ENCODE data around the gene ARHGEF37.
A peak's percentile ranks its signal among the peaks of the same experiment; 100 is the strongest.
"Not testable (repeated sequence)": the region's sequence is repeated elsewhere in the genome, so short reads cannot be mapped to it uniquely, and the experiment has no call there.

ARHGEF37 gene

DNA sequence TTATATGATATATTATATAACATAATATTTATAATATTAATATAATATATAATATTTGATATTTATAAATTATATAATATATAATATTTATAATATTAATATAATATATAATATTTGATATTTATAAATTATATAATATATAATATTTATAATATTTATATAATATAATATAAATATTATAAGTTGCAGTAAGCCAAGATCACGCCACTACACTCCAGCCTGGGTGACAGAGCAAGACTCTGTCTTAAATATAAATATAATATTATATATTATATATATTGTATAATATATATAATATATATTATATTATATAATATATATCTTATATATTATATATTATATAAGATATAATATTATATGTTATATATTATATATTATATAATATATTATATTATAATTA lies 68.4 kb downstream of the ARHGEF37 start:
- not testable (repeated sequence) for DNase-seq

DNA sequence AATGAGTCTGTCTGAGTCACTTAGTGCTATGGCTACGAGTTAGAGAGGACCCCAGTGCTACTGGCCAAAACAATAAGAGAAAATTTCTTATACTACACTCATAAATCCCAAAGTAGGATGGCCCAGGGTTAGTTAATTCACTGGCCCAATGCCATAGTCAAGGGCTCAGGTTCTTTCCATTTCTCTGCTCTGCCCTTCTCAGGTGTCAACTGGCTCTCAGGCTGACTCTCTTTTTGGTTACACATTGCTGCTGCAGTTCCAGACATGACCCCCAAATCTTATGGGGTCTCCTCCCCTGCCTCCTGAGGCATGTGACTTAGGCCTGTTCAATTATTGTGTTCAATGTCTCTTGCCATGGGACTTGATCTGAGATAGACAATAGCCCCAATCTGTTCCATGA lies 70.4 kb downstream of the ARHGEF37 start:
- no peak for DNase-seq

DNA sequence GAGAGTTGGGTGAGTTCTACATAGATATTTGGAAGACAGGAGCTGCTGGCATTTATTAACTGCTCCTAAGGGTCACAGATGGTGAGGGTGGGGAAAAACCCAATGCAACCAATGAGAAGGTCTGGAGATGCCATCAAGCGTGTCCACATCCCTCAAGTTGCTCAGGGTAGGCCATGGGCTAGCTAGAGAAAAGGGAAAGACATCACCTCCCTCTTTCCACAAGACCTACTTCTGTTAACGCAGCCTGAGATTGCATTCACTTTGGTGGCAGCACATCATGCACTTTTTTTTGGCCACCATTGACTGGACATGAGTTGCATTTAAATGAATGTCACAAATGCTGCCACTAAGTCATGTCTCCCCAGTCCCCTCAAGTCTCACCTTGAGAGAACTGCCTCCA lies 71.4 kb downstream of the ARHGEF37 start:
- DNase-seq, result no peak

DNA sequence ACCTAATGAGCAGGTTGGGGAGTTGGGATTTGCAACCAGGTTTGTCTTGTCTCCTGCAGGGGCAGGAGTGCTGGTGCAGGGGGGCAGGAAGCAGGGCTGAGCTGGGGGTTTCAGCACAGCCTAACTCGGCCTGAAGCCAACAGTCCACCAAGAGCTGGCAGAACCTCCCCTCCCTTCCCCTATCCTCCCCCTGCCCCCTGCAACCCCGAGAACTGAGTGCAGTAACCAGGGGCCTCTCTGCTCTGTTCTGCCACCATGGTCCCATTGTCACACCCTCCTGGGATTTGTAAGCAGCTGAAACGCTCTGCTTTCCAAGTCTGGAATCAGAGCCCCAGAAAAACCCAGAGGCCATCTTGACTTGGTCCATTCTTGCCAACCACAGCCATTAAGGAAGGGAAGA lies 72.9 kb downstream of the ARHGEF37 start:
- DNase-seq, result no peak

DNA sequence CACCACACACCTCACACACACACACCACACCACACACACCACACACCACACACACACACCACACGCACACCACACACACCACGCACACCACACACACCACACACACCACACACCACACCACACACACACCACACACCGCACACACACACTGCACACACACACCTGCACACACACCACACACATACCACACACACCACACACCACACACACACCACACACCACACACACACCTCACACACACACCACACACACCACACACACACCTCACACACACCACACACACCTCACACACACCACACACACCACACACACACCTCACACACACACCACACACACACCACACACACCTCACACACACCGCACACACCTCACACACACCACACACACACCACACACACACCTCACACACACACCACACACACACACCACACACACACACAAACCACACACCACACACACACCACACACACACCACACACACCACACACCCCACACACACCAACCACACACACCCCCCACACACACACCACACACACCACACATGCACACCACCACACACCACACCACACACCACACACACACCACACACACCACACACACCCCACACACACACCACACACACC lies 73.7 kb downstream of the ARHGEF37 start:
- DNase-seq, result no peak

DNA sequence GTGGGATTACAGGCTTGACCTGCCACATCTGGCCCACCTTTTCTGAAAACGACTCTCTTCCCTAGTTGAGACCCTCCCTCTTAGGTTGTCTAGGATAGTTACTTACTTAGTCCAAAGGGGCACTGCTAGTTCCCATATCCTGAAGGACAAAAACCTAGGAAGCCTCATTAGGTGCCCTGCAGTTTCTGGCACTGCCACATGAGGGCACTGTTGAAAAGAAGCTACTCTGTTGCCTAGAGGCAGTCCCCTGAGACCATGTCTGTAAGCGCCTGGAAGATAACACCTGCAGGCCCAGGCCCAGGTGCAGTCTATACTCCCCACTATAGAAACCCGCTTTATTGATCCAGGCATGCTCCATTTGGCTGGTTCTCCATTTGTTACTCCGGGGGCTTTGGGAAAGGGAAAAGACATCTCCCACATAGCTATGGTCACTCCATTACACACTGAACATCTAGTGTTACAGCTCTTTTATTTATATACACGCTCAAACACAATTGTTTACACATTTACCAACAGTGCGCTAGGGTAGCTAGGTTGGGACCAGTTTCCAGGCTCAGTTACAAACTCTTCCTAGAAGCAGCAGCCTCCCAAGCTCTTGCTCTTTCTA lies 75.4 kb downstream of the ARHGEF37 start:
- no peak for DNase-seq

DNA sequence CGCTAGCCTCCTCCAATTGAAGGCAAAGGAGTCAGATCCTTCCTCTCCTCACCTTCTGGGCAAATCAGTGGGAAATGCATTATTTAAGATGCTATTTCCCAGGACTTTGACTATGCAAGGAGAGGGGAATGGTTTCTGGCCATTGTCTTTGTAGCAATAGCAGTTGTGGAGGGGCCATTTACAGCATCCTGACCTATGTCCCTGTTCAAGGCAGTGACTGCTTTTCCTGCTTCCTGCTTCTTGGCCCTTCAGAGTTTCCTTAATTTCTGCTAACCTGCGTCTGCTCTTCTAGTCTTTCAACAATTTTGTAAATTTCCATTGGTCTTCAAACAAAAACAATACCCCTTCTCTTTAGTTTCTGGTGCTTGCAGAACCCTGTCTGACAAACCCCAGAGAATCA lies 76.0 kb downstream of the ARHGEF37 start:
- no peak for DNase-seq

DNA sequence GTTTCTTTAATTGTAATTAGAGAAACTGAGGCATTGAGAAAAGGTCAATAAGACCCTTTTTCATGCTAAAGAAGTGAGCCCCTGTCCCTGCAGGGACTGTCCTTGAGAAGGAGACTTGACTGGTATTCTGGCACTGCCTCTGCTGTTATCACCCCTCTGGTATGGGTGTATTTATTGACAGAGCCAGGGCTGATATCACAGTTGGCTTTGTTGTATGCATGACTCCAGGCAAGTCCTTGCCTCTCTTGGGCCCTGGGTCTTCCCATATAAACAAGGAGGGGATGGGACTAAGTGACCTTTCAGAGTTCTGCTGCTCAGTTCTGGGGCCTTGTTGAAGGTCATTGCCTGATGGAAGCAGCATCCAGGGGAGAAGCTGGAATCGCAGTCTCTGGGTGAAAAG lies 77.0 kb downstream of the ARHGEF37 start:
- DNase-seq, result no peak

DNA sequence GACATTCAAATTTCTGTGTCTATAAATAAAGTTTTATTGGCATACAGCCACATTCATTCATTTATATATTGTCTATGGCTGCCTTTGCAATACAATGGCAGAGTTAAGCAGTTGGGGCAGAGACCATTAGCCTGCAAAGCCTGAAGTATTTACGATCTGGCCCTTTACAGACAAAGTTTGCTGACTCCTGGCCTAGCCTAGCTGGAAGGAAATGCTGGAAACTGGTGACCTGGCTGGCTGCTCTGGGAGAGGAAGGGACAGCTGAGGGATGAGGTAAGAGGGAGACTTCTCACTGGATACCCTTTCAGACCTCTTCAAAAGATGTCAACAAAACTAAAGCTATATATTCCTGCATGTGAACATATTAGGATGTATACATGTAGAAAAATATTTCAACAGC lies 82.8 kb downstream of the ARHGEF37 start:
- DNase-seq, result no peak

DNA sequence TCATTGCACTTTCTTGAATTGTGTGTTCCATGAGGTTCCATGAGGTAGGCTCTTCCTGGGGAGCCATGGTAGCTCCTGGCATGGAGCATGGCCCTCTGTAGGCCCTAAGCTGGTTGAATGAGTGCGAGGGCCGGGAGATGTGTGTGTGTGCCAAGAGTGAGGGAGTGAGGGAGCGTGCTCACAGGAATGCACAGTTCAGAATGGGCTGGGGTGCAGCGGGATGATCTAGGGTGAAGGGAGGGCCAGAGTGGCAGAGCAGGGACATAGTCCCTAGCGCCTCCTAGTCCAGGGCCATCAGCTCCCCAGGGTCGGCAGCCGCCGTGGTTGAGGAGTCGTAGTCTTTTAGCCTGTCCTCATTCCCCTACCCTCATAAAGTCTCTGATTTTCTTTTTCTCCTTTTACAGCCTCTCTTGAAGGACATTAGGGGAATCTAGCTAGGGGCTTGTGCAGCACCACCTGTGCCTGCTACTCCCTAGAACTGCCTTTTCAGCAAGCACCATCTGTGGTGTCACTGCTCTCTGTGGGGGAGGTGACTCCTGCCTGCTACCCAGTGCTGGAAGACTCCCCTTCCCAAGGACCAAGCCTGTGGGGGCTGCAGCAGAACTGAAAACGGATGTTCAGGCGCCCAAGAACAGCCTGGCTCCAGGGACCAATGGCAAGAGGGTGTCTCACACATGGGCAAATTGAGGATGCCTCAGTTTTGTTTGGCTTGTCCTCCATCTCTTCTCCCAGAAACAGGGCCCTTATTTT lies 83.5 kb downstream of the ARHGEF37 start:
- DNase-seq, result no peak

DNA sequence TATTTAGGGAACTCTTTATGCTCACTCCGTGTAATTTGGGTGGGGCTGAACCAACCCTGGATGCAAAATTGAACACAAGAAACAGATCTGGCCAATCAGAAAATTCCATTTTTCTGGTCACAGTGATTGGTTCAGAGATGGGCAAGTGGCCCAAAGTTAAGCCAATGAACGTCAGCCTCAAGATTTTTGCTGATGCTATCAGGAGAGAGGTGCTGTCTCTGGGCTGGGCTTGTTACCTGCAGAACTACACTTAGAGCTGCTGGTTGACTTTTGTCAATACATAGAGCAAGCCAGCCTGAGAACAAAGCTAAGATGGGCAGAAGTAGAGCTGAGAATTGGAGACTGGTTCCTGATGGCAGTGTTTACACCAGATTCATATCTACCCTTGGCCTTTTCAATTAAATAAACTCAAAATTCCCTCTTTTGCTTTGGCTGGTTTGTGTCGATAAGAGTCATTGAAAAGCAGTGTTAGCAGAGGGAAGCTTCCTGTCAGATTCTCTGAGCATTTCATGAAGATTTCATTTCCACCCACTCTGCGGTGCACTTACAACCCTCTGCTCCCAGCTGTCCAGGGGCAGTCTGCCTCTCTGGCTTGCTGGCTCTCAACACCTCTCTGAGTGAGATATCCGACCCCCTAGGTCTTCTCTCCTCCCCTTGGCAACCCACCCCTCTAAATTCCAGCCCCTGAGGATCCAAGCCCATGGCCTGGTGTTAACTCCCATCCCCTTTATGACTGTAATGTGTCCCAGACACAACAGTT lies 84.3 kb downstream of the ARHGEF37 start:
- DNase-seq, result no peak

DNA sequence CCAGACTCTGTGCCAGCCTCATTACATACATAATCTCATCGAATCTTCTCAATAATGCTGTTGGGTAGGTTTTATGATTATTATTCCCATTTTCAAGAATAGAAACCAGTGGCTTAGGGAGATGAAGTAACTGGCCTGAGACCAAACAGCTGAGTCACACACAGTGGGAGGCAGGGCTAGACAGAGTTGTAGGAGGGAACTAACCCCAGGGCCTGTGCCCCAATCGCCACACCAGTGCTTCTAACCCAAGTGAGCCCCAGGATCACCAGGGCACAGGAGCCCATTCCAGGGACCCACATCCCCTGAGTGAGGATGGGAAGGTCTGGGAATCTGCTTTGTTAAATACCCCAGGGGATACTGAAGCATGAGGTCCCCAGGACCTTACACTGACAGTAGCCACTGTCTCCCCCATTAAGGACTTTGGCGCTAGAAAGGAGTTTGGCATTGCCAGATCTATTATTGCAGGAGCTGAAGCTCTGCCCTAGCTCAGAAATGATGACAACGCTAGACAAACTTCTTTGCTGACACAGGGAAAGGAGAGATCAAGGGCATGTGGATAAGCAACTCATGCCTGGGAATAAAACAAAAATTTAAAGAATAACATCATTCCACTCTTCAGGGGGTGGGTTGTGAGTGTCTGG lies 85.0 kb downstream of the ARHGEF37 start:
- no peak for DNase-seq

DNA sequence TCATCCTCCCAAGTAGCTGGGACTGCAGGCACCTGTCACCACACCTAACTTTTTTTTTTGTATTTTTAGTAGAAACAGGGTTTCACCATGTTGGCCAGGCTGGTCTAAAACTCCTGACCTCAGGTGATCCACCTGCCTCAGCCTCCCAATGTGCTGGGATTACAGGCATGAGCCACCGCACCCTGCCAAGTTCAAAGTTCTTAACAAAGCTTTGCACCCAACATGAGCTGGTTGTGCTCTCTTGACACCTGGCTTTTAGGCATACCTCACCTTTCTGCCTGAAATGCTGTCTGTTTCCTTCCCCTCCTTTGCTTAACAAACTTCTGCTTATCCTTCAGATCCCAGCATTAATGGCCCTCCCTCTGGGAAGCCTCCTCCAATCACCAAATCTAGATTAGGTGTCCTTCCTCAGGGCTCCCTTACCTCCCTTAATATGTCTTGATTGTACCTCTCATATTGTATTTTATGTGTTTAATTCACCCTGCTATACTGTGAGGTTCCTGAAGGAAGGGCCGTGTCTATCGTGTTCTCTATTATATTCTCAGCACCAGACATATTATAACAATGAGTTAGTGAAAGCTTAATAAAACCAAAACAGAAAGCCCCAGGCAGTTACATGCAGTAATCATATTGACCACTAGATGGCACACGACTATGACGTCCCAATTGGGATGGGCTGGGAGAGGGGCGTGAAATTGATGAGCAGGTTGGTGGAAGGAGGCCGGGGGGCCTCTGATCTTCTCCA lies 86.0 kb downstream of the ARHGEF37 start:
- no peak for DNase-seq

DNA sequence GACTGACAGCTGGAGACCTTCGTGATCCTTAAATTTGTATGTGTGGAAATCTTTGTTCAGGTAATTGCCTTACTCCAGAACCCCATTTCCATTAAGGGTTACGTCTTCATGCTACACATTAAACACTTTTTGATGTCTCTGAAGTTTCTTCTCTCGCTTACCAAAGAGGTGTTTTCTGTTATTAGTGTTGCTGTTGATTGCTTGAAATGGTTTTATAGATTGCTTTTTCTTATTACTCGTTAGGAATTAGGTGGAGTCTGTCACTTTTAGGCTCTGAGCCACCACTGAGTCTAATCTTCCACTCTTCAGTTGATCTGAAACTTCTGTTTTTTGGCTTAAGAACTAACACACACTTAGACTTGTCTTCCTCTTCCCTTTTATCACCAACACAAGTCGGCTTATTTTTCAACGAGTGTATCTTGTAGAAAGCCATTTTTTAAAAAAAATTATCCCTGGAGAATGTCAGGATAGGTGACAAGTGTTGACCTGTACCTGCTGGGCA lies 86.6 kb downstream of the ARHGEF37 start:
- DNase-seq, result no peak

DNA sequence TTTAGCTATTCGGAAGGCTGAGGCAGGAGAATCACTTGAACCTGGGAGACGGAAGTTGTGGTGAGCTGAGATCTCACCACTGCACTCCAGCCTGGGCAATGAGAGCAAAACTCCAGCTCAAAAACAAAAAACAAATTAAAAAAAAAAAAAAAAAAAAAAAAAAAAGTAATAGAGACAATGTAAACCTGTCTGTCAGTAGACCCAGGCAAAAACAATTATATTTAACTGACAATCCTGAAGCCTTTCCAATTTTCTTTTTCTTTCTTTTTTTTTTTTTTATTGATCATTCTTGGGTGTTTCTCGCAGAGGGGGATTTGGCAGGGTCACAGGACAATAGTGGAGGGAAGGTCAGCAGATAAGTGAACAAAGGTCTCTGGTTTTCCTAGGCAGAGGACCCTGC lies 88.0 kb downstream of the ARHGEF37 start:
- not testable (repeated sequence) for DNase-seq

DNA sequence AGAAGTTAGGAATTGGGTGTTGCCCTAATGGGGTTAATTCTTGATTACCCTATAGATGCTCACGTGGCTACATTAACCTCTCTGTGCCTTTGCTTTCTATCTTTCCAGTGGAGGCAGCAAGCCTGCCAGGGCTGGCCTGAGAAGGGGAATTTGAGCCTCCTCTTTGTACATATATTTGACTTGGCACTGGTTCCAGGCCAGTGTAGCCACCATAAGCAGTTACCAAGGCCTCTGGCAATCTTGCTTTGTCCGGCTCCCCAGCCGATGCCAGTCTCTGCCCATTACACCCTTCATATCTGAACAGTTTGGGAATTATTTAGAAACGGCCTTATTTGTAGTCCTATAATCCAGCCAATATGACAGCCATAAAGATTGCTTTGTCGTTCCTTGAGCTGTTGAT lies 90.2 kb downstream of the ARHGEF37 start:
- no peak for DNase-seq

DNA sequence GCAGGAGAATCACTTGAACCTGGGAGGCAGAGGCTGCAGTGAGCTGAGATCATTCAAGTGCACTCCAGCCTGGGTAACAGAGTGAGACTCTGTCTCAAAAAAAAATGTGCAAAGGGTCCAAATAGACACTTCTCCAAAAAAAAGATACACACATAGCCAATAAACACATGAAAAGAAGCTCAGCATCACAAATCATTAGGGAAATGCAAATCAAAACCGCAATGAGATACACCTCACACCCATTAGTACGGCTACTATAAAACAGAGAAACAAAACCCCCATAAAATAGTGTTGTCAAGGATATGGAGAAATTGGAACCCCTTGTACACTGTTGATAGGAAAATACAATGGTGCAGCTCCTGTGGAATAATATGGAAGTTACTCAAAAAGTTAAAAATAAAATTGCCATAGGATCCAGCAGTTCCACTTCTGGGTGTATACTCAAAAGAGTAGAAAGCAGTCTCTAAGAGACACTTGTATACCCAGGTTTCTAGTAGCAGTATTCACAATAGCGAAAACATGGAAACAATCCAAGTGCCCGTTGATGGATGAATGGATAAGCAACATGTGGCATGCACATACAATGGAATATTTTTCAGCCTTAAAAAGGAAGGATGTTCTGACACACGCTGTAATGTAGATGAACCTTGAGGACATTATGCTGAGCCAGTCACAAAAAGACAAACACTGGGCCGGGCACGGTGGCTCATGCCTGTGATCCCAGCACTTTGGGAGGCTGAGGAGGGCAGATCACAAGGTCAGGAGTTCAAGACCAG lies 91.6 kb downstream of the ARHGEF37 start:
- DNase-seq, result no peak

DNA sequence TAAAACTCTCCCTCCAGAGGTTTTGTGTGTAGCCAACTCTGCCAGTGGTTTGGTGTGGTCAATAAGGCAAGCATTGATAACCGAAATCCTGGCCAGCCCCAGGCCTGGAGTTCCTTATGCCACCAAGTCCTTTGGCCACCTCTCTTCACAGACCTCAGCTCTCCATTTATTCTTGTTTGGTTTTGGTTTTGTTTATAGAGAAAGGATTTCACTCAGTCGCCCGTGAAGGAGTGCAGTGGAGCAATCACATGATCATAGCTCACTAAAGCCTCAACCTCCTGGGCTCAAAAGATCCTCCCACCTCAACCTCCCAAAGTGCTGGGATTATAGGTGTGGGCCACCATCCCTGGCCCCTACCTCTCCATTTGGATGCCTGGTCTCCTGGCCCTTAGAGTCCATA lies 93.4 kb downstream of the ARHGEF37 start:
- DNase-seq, result no peak

DNA sequence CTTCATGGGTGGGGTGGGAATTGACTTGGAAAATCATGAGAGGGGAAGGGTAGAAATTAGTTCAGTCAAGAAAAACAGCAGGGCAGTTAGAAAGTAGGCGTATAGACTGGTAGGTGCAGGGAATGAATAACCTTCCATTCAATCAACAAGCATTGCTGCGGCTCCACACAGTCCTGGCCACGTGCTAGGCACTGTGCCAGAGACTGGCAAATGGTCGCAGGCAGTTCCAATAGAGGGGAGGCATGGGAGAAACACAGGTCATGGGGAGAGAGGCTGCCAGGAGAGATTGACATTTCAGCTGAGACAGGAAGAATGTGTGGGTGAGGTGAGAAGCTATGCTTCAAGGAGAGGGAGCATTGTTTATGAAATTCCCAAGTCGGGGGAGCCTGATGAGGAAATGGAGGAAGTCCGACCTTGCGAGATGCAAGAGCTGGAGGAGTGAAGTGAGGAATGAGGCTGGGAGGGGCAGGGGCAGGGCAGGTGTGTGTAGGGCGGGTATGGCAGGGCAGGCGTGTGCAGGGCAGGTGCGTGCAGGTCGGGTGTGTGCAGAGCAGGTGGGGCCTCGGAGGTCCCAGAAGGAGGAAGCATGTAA lies 94.4 kb downstream of the ARHGEF37 start:
- DNase-seq, result no peak

DNA sequence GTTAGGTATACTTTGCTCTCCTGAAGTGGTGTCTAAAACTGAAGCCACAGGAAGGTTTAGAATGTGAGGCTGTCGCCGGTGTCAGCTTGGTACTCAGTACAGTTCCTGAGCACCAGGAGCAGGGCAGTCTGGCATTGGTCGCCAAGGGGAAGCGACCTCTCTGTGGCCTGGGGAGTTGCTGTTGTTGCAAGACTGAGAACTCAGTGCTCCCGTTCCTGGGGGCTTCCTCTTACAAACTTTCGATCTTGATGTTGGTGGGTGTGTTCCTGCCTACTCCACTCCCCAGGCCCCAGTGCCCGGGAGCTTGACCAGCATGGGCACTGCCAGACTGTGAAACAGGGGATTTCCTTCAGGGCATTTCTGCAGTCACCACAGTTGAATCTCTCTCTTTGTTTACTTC lies 96.4 kb downstream of the ARHGEF37 start:
- peak; percentile 26 to 29 for DNase-seq
